NB4 (cell line): Measurements from ENCODE around the gene MTRR.

ENCODE experiments used
- CTCF ChIP-seq: IDR thresholded peaks from one replicate; pipeline ENCODE4 v1.5.1; 2012; ENCODE audit warnings: low read depth, low read length
- MAX ChIP-seq: IDR thresholded peaks from 2 replicates; pipeline ENCODE4 v1.6.1; 2011; ENCODE audit warnings: low read depth, low read length
- MYC ChIP-seq: IDR thresholded peaks from 2 replicates; pipeline ENCODE4 v1.6.1; 2011; ENCODE audit warnings: low read depth, low read length
- POLR2A ChIP-seq: IDR thresholded peaks from 2 replicates; pipeline ENCODE4 v1.6.1; 2011; ENCODE audit warnings: mild to moderate bottlenecking; ENCODE audit not compliant: insufficient read length; ENCODE audit errors: extremely low read depth

GRCh38 chr5:7925961-7926695 is 57.2 kb downstream of the MTRR start:
- TF ChIP-seq CTCF (no peak), POLR2A (no peak), MYC (no peak), MAX (no peak)
